ENCODE results near the gene USP24.

Gene USP24

GRCh38 chr1:55155522-55155921 lies 59.6 kb downstream of the USP24 start:
- DNase-seq = no peak

GRCh38 chr1:55154616-55155015 lies 60.5 kb downstream of the USP24 start:
- DNase-seq = no peak

- DNase-seq = no peak
Observed at GRCh38 chr1:55153031-55153430, 62.1 kb downstream of the USP24 start.

- DNase-seq = no peak
Observed at GRCh38 chr1:55150880-55151588, 64.1 kb downstream of the USP24 start.

- no peak for DNase-seq
Observed at GRCh38 chr1:55148676-55149075, 66.5 kb downstream of the USP24 start.

- no peak for DNase-seq
Observed at GRCh38 chr1:55147524-55147923, 67.6 kb downstream of the USP24 start.

GRCh38 chr1:55146781-55147180 lies 68.4 kb downstream of the USP24 start:
- DNase-seq = no peak

GRCh38 chr1:55144886-55145285 lies 70.3 kb downstream of the USP24 start:
- no peak for DNase-seq

GRCh38 chr1:55143684-55144083 lies 71.5 kb downstream of the USP24 start:
- no peak for DNase-seq

- DNase-seq = no peak
Observed at GRCh38 chr1:55141295-55141893, 73.8 kb downstream of the USP24 start.

GRCh38 chr1:55140546-55140983 lies 74.6 kb downstream of the USP24 start:
- peak; percentile 78 to 83 for DNase-seq

GRCh38 chr1:55140137-55140536 lies 75.0 kb downstream of the USP24 start:
- no peak for DNase-seq

- no peak for DNase-seq
Observed at GRCh38 chr1:55138823-55139222, 76.3 kb downstream of the USP24 start.

GRCh38 chr1:55134152-55134808 lies 80.9 kb downstream of the USP24 start:
- DNase-seq = no peak

GRCh38 chr1:55131801-55132200 lies 83.4 kb downstream of the USP24 start:
- DNase-seq = no peak

- DNase-seq = no peak
Observed at GRCh38 chr1:55131218-55131617, 83.9 kb downstream of the USP24 start.

- DNase-seq = no peak
Observed at GRCh38 chr1:55129194-55129728, 85.9 kb downstream of the USP24 start.

GRCh38 chr1:55128418-55128995 lies 86.7 kb downstream of the USP24 start:
- DNase-seq = no peak

- DNase-seq = peak in 1 of 2 donors; percentile 13
Observed at GRCh38 chr1:55127827-55128343, 87.3 kb downstream of the USP24 start.

GRCh38 chr1:55124470-55124869 lies 90.7 kb downstream of the USP24 start:
- DNase-seq = no peak

GRCh38 chr1:55120538-55120937 lies 94.6 kb downstream of the USP24 start:
- DNase-seq = no peak

- DNase-seq = no peak
Observed at GRCh38 chr1:55118651-55119329, 96.4 kb downstream of the USP24 start.

GRCh38 chr1:55117941-55118340 lies 97.2 kb downstream of the USP24 start:
- DNase-seq = no peak

Measured in activated CD4-positive, alpha-beta T cell treated with anti-CD3 and anti-CD28 coated beads for 4 hours (primary cell).